Neutrophil (primary cell): ENCODE measurements around the gene PSMG4.

Experiments used
- H3K27ac ChIP-seq: fragments of 200-600 bp; sonication (generic); 2 replicates; pipeline ENCODE4 v1.5.1; 2016; ENCODE audit warnings: mild to moderate bottlenecking, moderate library complexity
- H3K27me3 ChIP-seq: fragments of 200-600 bp; sonication (generic); 2 replicates; pipeline ENCODE4 v1.6.0; 2016; ENCODE audit warnings: mild to moderate bottlenecking
- H3K36me3 ChIP-seq: fragments of 200-600 bp; sonication (generic); 2 replicates; pipeline ENCODE4 v1.5.1; 2017
- H3K4me1 ChIP-seq, 2 experiments: fragments of 200-600 bp in 1 of 2; sonication (generic) in 1 of 2; 1 replicate in 1 of 2; 2 replicates in 1 of 2; pipeline versions ENCODE4 v1.5.1 to v1.6.1; 2013 to 2016; ENCODE audit warnings: low read depth in 1 of 2, low read length in 1 of 2, mild to moderate bottlenecking in 1 of 2, moderate library complexity in 1 of 2; ENCODE audit not compliant: control insufficient read depth in 1 of 2, insufficient read depth in 1 of 2
- H3K4me3 ChIP-seq, 2 experiments: fragments of 200-600 bp in 1 of 2; sonication (generic) in 1 of 2; 1 replicate in 1 of 2; 2 replicates in 1 of 2; pipeline ENCODE4 v1.5.1; 2013 to 2016; ENCODE audit warnings: low read depth in 1 of 2, low read length in 1 of 2, mild to moderate bottlenecking in 1 of 2, moderate library complexity in 1 of 2
- H3K9me3 ChIP-seq: fragments of 200-600 bp; sonication (generic); 2 replicates; pipeline ENCODE4 v1.5.1; 2016
- TF ChIP-seq, protein P1 (sequence below): fragments of 200-600 bp; sonication (generic); IDR thresholded peaks from 2 replicates; pipeline ENCODE4 v1.5.1; 2016; ENCODE audit warnings: antibody characterized with exemption

Gene PSMG4

DNA sequence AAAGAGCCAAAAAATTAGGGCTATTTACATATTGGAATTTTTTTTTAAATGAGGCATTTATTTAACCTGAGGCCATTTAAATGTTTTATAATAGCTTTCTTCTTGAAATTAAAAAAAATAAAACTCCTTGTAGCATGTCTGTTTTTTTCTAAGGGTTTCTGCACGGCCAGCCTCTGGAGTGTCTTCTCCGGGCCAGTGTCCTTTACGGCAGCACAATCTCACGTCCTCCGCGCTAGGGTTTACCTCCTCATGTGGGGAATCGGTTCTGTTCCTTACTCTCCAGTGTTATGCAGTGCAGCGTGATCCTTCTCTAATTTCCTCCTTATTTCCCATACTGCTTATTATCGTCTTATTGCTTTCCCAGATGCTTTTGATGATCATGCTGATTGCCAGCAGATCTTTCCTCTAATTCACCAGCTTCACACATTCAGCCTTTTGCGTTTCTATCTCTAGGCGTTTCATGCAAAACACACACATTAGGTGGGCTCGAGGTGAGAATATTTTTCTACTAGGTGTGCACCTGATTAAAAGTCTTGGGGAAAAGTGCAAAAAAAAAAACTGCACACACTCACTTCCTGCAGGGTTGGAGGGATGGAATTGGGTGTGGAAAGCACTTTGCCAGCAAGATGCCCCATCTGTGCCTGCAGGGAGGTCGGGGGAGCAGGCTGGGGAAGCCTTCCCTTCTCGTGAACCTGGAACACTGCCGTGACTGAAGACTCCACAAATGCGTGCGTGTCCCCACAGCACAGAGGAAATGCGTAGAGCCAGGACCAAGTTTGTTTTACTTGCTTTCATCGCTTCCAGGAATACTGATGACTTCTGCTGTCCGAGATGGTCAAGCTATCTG is 56.1 kb downstream of the PSMG4 start:
- Histone ChIP-seq H3K4me3 (no peak overlapping the region), H3K4me1 (no peaks in the 10 kb centered on the region), H3K36me3 (no peaks in the 10 kb centered on the region), H3K27me3 (peaks cover 13% of the 10 kb centered on the region), H3K27ac (no peak overlapping the region), H3K9me3 (no peaks in the 10 kb centered on the region)
- TF ChIP-seq, protein P1, sequence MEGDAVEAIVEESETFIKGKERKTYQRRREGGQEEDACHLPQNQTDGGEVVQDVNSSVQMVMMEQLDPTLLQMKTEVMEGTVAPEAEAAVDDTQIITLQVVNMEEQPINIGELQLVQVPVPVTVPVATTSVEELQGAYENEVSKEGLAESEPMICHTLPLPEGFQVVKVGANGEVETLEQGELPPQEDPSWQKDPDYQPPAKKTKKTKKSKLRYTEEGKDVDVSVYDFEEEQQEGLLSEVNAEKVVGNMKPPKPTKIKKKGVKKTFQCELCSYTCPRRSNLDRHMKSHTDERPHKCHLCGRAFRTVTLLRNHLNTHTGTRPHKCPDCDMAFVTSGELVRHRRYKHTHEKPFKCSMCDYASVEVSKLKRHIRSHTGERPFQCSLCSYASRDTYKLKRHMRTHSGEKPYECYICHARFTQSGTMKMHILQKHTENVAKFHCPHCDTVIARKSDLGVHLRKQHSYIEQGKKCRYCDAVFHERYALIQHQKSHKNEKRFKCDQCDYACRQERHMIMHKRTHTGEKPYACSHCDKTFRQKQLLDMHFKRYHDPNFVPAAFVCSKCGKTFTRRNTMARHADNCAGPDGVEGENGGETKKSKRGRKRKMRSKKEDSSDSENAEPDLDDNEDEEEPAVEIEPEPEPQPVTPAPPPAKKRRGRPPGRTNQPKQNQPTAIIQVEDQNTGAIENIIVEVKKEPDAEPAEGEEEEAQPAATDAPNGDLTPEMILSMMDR, result no peak

DNA sequence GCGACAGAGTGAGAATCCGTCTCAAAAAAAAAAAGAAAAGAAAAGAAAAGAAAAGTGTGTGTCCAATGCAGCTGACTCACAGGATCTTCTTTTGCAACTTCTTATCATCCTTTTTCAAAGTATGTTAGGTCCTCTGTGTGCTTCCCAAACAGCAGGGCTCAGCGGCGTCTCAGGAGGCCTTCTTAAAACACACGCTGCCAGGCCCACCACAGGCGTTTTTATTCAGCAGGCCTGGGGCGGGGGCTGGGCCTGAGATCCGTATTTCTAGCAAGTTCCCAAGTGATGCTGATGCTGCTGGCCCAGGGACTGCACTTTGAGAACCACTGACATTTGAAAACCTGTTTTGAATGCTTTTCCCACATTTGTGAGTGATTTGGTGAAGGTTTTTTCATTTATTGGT is 57.1 kb downstream of the PSMG4 start:
- TF ChIP-seq, protein P1, result no peak
- Histone ChIP-seq H3K9me3 (no peaks in the 10 kb centered on the region), H3K4me1 (no peaks in the 10 kb centered on the region), H3K36me3 (no peaks in the 10 kb centered on the region), H3K27me3 (peaks cover 11% of the 10 kb centered on the region), H3K4me3 (no peak overlapping the region), H3K27ac (no peak overlapping the region)

DNA sequence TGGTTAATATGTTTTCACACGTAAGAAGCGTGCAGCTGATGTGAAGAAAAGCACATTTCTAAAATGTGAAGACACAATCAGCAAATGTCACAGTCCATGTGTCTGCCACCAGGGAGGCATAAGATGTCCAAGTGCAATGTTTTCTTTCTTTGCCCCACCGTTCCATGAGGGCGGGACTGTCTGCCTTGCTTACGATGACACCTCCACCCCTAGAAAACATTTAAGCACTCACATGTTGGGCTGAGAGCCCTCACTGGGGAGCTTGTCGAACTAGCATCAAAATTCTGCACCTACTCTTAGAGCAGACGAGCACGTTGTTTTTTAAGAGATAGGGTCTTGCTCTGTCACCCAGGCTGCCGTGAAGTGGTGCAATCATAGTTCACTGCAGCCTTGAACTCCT is 57.6 kb downstream of the PSMG4 start:
- Histone ChIP-seq H3K4me1 (no peaks in the 10 kb centered on the region), H3K27ac (no peak overlapping the region), H3K4me3 (no peak overlapping the region), H3K36me3 (no peaks in the 10 kb centered on the region), H3K9me3 (no peaks in the 10 kb centered on the region), H3K27me3 (peaks cover 11% of the 10 kb centered on the region)
- TF ChIP-seq, protein P1, result no peak

DNA sequence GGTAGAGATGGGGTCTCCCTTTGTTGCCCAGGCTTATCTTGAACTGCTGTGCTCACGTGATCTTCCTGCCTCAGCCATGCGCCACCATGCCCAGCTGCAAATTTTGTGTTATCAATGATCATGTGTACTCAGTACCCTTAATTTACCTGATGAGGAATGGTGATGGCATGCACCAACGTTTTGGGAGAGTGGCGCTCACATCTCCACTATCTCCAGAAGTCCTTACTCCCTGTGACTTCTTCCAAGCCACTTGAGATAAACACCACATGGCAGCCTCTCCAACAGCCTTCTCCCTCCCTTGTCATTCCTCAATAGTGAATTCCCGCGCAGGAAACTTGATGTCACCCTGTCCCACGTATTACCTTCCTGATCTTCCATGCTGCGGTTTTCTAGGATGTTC is 58.1 kb downstream of the PSMG4 start:
- H3K4me3 ChIP-seq, result no peak overlapping the region
- TF ChIP-seq, protein P1, result no peak
- no peaks in the 10 kb centered on the region for H3K9me3 ChIP-seq
- H3K4me1 ChIP-seq, result no peaks in the 10 kb centered on the region
- H3K27ac ChIP-seq, result no peak overlapping the region
- no peaks in the 10 kb centered on the region for H3K36me3 ChIP-seq
- peaks cover 11% of the 10 kb centered on the region for H3K27me3 ChIP-seq
